ENCODE results near the gene DNAH6.

The DNAH6 gene

GRCh38 chr2:84694088-84694622 is 177.9 kb downstream of the DNAH6 start:
- no peak for DNase-seq (ENCODE audit: low spot score)

- no peak for DNase-seq (ENCODE audit: low spot score)
Measured at GRCh38 chr2:84697895-84698294, 181.6 kb downstream of the DNAH6 start.

GRCh38 chr2:84700006-84700405 is 183.7 kb downstream of the DNAH6 start:
- no peak for DNase-seq (ENCODE audit: low spot score)

GRCh38 chr2:84701880-84702279 is 185.6 kb downstream of the DNAH6 start:
- DNase-seq (ENCODE audit: low spot score), result no peak

- no peak for DNase-seq (ENCODE audit: low spot score)
Measured at GRCh38 chr2:84702941-84703340, 186.6 kb downstream of the DNAH6 start.

GRCh38 chr2:84703831-84704230 is 187.5 kb downstream of the DNAH6 start:
- no peak for DNase-seq (ENCODE audit: low spot score)

- DNase-seq (ENCODE audit: low spot score), result no peak
Measured at GRCh38 chr2:84704505-84705244, 188.4 kb downstream of the DNAH6 start.

- no peak for DNase-seq (ENCODE audit: low spot score)
Measured at GRCh38 chr2:84705858-84706257, 189.6 kb downstream of the DNAH6 start.

- DNase-seq (ENCODE audit: low spot score), result no peak
Measured at GRCh38 chr2:84708442-84708841, 192.1 kb downstream of the DNAH6 start.

- no peak for DNase-seq (ENCODE audit: low spot score)
Measured at GRCh38 chr2:84711651-84712050, 195.4 kb downstream of the DNAH6 start.

GRCh38 chr2:84713441-84713840 is 197.1 kb downstream of the DNAH6 start:
- no peak for DNase-seq (ENCODE audit: low spot score)

- no peak for DNase-seq (ENCODE audit: low spot score)
Measured at GRCh38 chr2:84716564-84716963, 200.3 kb downstream of the DNAH6 start.

- DNase-seq (ENCODE audit: low spot score), result no peak
Measured at GRCh38 chr2:84717302-84717701, 201.0 kb downstream of the DNAH6 start.

GRCh38 chr2:84719434-84719833 is 203.1 kb downstream of the DNAH6 start:
- no peak for DNase-seq (ENCODE audit: low spot score)

GRCh38 chr2:84723831-84724230 is 207.5 kb downstream of the DNAH6 start:
- no peak for DNase-seq (ENCODE audit: low spot score)

- DNase-seq (ENCODE audit: low spot score), result no peak
Measured at GRCh38 chr2:84725717-84726116, 209.4 kb downstream of the DNAH6 start.

GRCh38 chr2:84727315-84727714 is 211.0 kb downstream of the DNAH6 start:
- no peak for DNase-seq (ENCODE audit: low spot score)

GRCh38 chr2:84729224-84729623 is 212.9 kb downstream of the DNAH6 start:
- DNase-seq (ENCODE audit: low spot score), result no peak

- DNase-seq (ENCODE audit: low spot score), result no peak
Measured at GRCh38 chr2:84731185-84731584, 214.9 kb downstream of the DNAH6 start.

GRCh38 chr2:84732897-84733778 is 216.8 kb downstream of the DNAH6 start:
- no peak for DNase-seq (ENCODE audit: low spot score)

- DNase-seq (ENCODE audit: low spot score), result no peak
Measured at GRCh38 chr2:84735389-84735788, 219.1 kb downstream of the DNAH6 start.

GRCh38 chr2:84741182-84741822 is 225.0 kb downstream of the DNAH6 start:
- DNase-seq (ENCODE audit: low spot score), result peak; percentile 23
